Measurements from ENCODE around the gene STXBP5. TPM values are rescaled to one million over a fixed set of nuclear protein-coding genes. Genes with fewer than 3 reads are reported as not detected.

STXBP5 gene
- polyA plus RNA-seq, 1 of the 3 experiments (the other 2 are of a cell fraction), result 9.9 TPM

- Histone ChIP-seq H3K79me2 (ENCODE audit: insufficient read depth) (no peaks in the 10 kb centered on the region), H4K20me1 (ENCODE audit: insufficient read depth) (no peaks in the 10 kb centered on the region), H3K9me3 (no peaks in the 10 kb centered on the region), H3K36me3 (replicated peaks in 1 of 2; ENCODE audit: control insufficient read depth in 1 of 2, insufficient read depth in 2 of 2, low read length in 1 of 2) (no peaks in the 10 kb centered on the region), H3F3A (replicated peaks; ENCODE audit: insufficient read depth) (no peaks in the 10 kb centered on the region), H3K27me3 (ENCODE audit: insufficient read depth) (no peaks in the 10 kb centered on the region), H3K27ac (ENCODE audit: low read depth in 2 of 2, low read length in 1 of 2) (no peak overlapping the region), H3K9me2 (no peaks in the 10 kb centered on the region), H3K4me3 (ENCODE audit: low read depth in 2 of 2, low read length in 1 of 2) (no peak overlapping the region), H3K9ac (no peak overlapping the region), H2AFZ (ENCODE audit: low read depth) (no peak overlapping the region), H3K4me2 (no peak overlapping the region), H3K4me1 (ENCODE audit: control insufficient read depth in 1 of 2, insufficient read depth in 2 of 2, low read depth in 1 of 2, low read length in 1 of 2) (no peaks in the 10 kb centered on the region)
- POLR2A ChIA-PET, result no interaction called here
- CTCF ChIA-PET, result no interaction called here
- no peak for TF ChIP-seq CHD2 (IDR thresholded peaks at IDR 0.05; ENCODE audit: low read length, partially characterized antibody)
- TF ChIP-seq SMC3 (IDR thresholded peaks at IDR 0.05; ENCODE audit: low read depth, low read length), result no peak
- no peak for TF ChIP-seq JUND (IDR thresholded peaks at IDR 0.05)
- TF ChIP-seq TEAD4 (IDR thresholded peaks at IDR 0.05; ENCODE audit: borderline replicate concordance, insufficient read depth), result no peak
- no peak for TF ChIP-seq GATA2 (CRISPR knock-in tag; IDR thresholded peaks at IDR 0.05)
- no peak for TF ChIP-seq RXRA (IDR thresholded peaks at IDR 0.05; ENCODE audit: borderline replicate concordance, low read depth)
- no peak for TF ChIP-seq FOXM1 (IDR thresholded peaks at IDR 0.05; ENCODE audit: low read depth)
- TF ChIP-seq FOXJ3 (CRISPR knock-in tag; IDR thresholded peaks at IDR 0.05), result no peak
- TF ChIP-seq MEF2A (IDR thresholded peaks at IDR 0.05; ENCODE audit: borderline replicate concordance, low read depth), result no peak
- TF ChIP-seq RAD21 (IDR thresholded peaks at IDR 0.05; ENCODE audit: low read length), result no peak
- TF ChIP-seq NRF1 (IDR thresholded peaks at IDR 0.05; ENCODE audit: low read depth, low read length), result no peak
- TF ChIP-seq REST (IDR thresholded peaks at IDR 0.05; ENCODE audit: low read depth, low read length), result no peak
- TF ChIP-seq ZBTB33 (IDR thresholded peaks at IDR 0.05; ENCODE audit: borderline replicate concordance, low read depth), result no peak
- TF ChIP-seq IRF3 (IDR thresholded peaks at IDR 0.05; ENCODE audit: low read depth, low read length), result no peak
- 46% methylated on average over 4 of the region's 4 CpGs for WGBS (ENCODE audit: low lambda C conversion rate)
- DNase-seq, result no peak
These were observed 212.4 kb downstream of the STXBP5 start for GRCh38 chr6:147416622-147417021.

Data from SK-N-SH (cell line).